NCI-H526 (cell line): Measurements from ENCODE around the gene PRKAG2.
"Not testable (repeated sequence)": the region's sequence is repeated elsewhere in the genome, so short reads cannot be mapped to it uniquely, and the experiment has no call there.

Experiments used
- DNase-seq, 2 experiments: peaks; one replicate each; lab custom pipeline; 2025; lab: John Stamatoyannopoulos, UW

Gene PRKAG2

GRCh38 chr7:151590071-151590849 is 286.7 kb downstream of the PRKAG2 start:
- peak in 1 of 2 experiments; percentile 51 for DNase-seq

GRCh38 chr7:151588982-151589381 is 287.9 kb downstream of the PRKAG2 start:
- no peak for DNase-seq

GRCh38 chr7:151586531-151587260 is 290.2 kb downstream of the PRKAG2 start:
- DNase-seq: no peak

GRCh38 chr7:151585744-151586393 is 291.0 kb downstream of the PRKAG2 start:
- DNase-seq: no peak

- DNase-seq: no peak
Observed at GRCh38 chr7:151581741-151582140, 295.2 kb downstream of the PRKAG2 start.

- DNase-seq: no peak
Observed at GRCh38 chr7:151579644-151580043, 297.3 kb downstream of the PRKAG2 start.

GRCh38 chr7:151575410-151575809 is 301.5 kb downstream of the PRKAG2 start:
- DNase-seq: no peak

GRCh38 chr7:151573046-151573445 is 303.9 kb downstream of the PRKAG2 start:
- not testable (repeated sequence) for DNase-seq

- no peak for DNase-seq
Observed at GRCh38 chr7:151572136-151572535, 304.8 kb downstream of the PRKAG2 start.

- no peak for DNase-seq
Observed at GRCh38 chr7:151571471-151571870, 305.4 kb downstream of the PRKAG2 start.

GRCh38 chr7:151570366-151570915 is 306.5 kb downstream of the PRKAG2 start:
- DNase-seq: peak in 1 of 2 experiments; percentile 25

GRCh38 chr7:151568956-151569940 is 307.7 kb downstream of the PRKAG2 start:
- no peak for DNase-seq

GRCh38 chr7:151566897-151567320 is 310.0 kb downstream of the PRKAG2 start:
- DNase-seq: peak in 1 of 2 experiments; percentile 18

- DNase-seq: no peak
Observed at GRCh38 chr7:151565541-151565940, 311.4 kb downstream of the PRKAG2 start.

GRCh38 chr7:151560243-151560642 is 316.7 kb downstream of the PRKAG2 start:
- no peak for DNase-seq

GRCh38 chr7:151559557-151560183 is 317.2 kb downstream of the PRKAG2 start:
- DNase-seq: no peak

GRCh38 chr7:151558575-151558974 is 318.3 kb downstream of the PRKAG2 start:
- no peak for DNase-seq

GRCh38 chr7:151556592-151556991 is 320.3 kb downstream of the PRKAG2 start:
- DNase-seq: no peak

GRCh38 chr7:151553356-151553755 is 323.6 kb downstream of the PRKAG2 start:
- no peak for DNase-seq

- DNase-seq: peak; percentile 84 to 88
Observed at GRCh38 chr7:151552352-151553028, 324.4 kb downstream of the PRKAG2 start.
